Adipocyte (in vitro differentiated cells): Measurements from ENCODE around the gene RAB13.

Experiments used
- DNase-seq: peaks from one replicate; pipeline ENCODE4 v3.0.0-alpha.2; 2015; ENCODE audit warnings: low read depth
- H3K27me3 ChIP-seq: replicated peaks from 2 replicates; pipeline ENCODE4 v1.7.0; 2013; ENCODE audit warnings: mild to moderate bottlenecking, low read length, moderate library complexity; ENCODE audit not compliant: control insufficient read depth, insufficient read depth
- H3K36me3 ChIP-seq: 2 replicates; pipeline ENCODE4 v1.7.0; 2013; ENCODE audit warnings: low read length, mild to moderate bottlenecking, moderate library complexity; ENCODE audit not compliant: control insufficient read depth, insufficient read depth, severe bottlenecking
- H3K4me1 ChIP-seq: 2 replicates; pipeline ENCODE4 v1.7.0; 2013; ENCODE audit warnings: mild to moderate bottlenecking, low read length, moderate library complexity; ENCODE audit not compliant: control insufficient read depth, insufficient read depth
- H3K4me3 ChIP-seq: 2 replicates; pipeline ENCODE4 v1.7.0; 2013; ENCODE audit warnings: mild to moderate bottlenecking, low read length, moderate library complexity
- H3K9ac ChIP-seq: 2 replicates; pipeline ENCODE4 v1.7.0; 2013; ENCODE audit warnings: mild to moderate bottlenecking, low read length, moderate library complexity
- H3K9me3 ChIP-seq: 2 replicates; pipeline ENCODE4 v1.7.0; 2013; ENCODE audit warnings: mild to moderate bottlenecking, low read length, moderate library complexity; ENCODE audit not compliant: control insufficient read depth

The RAB13 gene

DNA sequence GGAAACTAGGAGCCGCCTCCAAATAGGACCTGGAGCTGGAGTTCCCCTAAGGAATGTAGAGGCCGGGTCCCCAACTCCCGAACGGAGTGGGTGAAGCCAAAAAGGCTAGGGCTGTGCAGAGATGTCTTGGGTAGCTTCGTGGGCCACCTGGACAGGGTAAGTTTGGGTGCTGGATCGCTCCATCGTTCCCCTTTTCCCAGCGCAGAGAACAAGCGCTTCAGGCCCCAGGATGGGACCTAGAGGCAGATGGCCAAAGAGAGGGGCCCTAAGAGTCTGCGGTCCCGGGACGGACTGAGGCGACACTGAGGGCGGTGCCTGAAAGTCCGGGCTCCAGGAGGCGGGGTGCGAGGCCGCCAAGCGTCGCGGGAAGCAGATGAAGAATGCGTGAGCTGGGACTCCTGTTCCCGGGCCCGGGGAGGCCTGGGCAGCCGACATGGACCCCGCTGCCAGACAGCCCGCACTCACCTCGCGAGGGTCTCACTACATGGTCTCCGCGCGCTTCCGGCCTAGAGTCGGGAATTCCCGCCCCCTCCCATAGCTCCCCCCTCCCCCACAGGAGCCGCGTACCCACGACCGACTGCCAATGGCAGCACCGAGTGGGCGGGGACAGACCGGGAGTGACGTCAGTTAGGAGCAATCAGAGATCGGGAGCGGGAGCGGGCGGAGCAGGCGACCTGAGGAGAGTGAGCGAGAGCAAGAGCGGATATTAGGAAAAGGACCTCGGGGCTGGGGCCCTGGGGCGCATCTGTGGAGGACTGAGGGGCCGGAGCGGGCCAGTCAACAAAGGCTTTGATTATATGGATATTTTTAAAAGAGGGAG, 22.9 kb downstream of the RAB13 start, which contains the start of gene SLC39A1:
Gene SLC39A1, minus strand, starts transcription at position 508 of the 820 bp plus-strand sequence. CDS start 822 bp downstream, outside the sequence.
- Histone ChIP-seq H3K4me3 (peak within 1 kb of the TSS; percentile 87), H3K4me1 (peaks cover 41% of the 10 kb centered on the region)
- peak; percentile 99 for DNase-seq

DNA sequence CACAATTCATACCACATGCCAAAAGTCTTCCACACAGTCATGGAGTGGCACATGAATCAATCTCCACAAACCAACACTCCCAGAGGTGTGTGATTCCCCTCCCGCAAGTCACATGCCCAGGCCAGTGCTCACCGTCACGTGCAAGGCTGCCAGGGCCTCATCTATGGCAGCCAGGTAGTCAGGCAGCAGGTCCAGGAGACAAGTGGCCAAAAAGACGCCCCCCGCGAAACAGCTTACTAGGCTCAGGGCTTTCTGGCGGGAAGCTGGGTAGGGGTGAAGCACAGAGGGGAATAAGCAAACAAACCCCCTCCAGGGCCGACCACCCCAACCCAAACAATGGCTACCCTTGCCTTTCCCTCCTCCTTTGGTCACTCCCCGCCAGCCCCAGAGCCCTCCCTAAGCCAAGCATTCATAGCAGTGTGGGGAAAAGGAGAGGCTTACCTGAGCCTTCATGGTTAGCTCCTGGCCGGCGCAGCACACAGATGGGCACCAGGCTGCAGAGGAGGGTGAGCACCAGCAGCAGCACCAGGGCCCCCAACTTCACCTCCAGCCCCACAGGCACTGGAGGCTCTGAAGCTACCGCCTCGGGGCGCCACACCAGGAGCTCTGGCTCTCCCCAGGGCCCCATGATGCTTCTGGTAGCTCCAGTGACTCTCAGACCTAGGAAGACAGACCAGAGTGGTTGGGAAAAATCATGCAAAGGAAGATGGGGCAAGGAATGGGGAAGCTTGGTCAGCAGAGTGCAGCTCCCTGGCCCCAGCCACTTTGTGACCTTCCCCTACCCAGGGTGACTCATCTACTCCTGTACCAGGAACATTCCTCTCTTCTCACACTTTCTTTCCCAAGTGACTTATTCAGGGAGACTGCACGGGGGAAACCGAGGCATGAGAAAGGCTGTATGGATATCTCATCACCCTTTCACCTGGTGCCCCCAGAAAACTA, 23.8 kb downstream of the RAB13 start:
- H3K9ac ChIP-seq = peak overlapping the region; percentile 91
- H3K36me3 ChIP-seq = peaks cover 10% of the 10 kb centered on the region
- H3K9me3 ChIP-seq = no peaks in the 10 kb centered on the region
- H3K27me3 ChIP-seq = no peaks in the 10 kb centered on the region
- peaks cover 36% of the 10 kb centered on the region for H3K4me1 ChIP-seq
- DNase-seq = peak; percentile 71
- H3K4me3 ChIP-seq = peak overlapping the region; percentile 87

More for the DNA sequence above, 22.9 kb downstream of the RAB13 start, which contains the start of gene SLC39A1:
- Histone ChIP-seq H3K9me3 (no peaks in the 10 kb centered on the region), H3K36me3 (peaks cover 10% of the 10 kb centered on the region), H3K9ac (peak within 1 kb of the TSS; percentile 91), H3K27me3 (no peaks in the 10 kb centered on the region)

DNA sequence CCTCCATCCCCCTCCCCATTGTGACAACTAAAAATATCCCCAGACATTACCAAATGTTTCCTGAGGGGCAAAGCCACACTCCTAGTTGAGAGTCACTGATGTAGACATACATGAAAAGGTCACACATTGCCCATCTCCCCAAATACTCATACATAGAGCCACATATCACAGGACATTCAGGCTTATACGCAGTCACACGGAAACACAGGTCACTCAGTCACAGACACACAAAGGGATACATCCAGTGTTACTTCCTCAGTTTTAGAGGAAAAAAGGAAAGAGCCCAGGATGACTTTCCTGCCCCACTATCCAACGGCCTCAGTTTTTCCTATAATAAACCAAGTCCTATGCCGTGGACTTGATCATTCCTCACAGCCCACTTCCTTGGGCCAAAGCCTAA, 24.7 kb downstream of the RAB13 start:
- Histone ChIP-seq H3K9me3 (no peaks in the 10 kb centered on the region), H3K9ac (peak overlapping the region; percentile 91), H3K4me1 (peaks cover 43% of the 10 kb centered on the region), H3K4me3 (peak overlapping the region; percentile 87), H3K36me3 (peaks cover 10% of the 10 kb centered on the region), H3K27me3 (no peaks in the 10 kb centered on the region)
- DNase-seq = no peak

DNA sequence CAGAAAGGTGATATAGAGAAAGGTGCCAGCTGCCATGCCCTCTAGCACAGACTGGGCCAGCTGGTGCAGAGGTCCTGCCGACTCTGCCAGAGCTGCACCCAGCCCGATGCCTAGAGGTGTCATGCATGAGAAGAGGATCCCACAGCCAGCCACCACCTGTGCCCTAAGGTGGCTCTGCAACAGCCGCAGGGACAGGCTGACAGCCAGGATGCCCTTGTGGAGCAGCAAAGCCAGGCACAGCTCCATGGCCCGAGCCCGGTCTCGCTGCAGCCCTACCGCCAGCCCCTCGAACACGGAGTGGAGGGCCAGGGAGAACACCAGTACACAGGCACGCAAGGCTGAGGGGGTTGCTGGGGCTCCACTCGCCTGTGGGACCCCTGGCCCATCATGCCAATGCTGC, 25.9 kb downstream of the RAB13 start:
- Histone ChIP-seq H3K4me1 (peaks cover 52% of the 10 kb centered on the region), H3K36me3 (peaks cover 10% of the 10 kb centered on the region), H3K9ac (no peak overlapping the region), H3K27me3 (no peaks in the 10 kb centered on the region), H3K4me3 (no peak overlapping the region), H3K9me3 (no peaks in the 10 kb centered on the region)
- no peak for DNase-seq

DNA sequence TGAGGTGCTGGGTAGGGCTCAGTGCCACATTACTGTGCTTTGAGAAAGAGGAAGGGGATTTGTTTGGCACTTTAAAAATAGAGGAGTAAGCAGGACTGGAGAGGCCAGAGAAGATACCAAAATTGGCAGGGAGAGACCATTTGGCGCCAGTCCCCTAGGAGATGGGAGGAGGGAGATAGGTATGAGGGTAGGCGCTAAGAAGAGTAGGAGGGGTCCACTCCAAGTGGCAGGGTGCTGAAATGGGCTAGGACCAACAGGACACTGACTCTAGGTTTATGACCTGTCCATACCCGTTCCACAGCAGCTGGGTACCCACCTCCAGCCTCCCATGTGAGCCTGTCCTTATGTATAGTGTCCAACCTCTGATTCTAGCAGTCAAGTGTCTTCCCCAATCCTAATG, 26.7 kb downstream of the RAB13 start:
- DNase-seq = no peak
- Histone ChIP-seq H3K4me3 (no peak overlapping the region), H3K4me1 (peaks cover 52% of the 10 kb centered on the region), H3K36me3 (peaks cover 10% of the 10 kb centered on the region), H3K27me3 (no peaks in the 10 kb centered on the region), H3K9me3 (no peaks in the 10 kb centered on the region), H3K9ac (peak overlapping the region; percentile 97)

DNA sequence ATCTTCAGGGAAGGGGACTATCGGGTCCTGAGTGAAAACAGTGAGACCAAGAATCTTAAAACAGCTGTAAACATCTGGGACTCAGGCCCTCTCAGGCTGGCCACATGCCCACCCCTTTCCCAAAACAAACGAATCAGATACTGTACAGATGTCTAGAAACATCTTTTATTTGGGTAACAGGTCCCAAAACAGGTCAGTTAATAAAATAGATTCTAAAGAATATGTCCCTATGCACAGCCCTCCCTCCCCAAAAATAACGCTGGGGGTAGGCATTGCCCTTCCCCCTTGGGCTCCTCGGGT, 27.2 kb downstream of the RAB13 start:
- Histone ChIP-seq H3K4me3 (peak overlapping the region; percentile 94), H3K4me1 (peaks cover 46% of the 10 kb centered on the region), H3K27me3 (no peaks in the 10 kb centered on the region), H3K9ac (peak overlapping the region; percentile 97), H3K9me3 (no peaks in the 10 kb centered on the region), H3K36me3 (peaks cover 10% of the 10 kb centered on the region)
- no peak for DNase-seq

DNA sequence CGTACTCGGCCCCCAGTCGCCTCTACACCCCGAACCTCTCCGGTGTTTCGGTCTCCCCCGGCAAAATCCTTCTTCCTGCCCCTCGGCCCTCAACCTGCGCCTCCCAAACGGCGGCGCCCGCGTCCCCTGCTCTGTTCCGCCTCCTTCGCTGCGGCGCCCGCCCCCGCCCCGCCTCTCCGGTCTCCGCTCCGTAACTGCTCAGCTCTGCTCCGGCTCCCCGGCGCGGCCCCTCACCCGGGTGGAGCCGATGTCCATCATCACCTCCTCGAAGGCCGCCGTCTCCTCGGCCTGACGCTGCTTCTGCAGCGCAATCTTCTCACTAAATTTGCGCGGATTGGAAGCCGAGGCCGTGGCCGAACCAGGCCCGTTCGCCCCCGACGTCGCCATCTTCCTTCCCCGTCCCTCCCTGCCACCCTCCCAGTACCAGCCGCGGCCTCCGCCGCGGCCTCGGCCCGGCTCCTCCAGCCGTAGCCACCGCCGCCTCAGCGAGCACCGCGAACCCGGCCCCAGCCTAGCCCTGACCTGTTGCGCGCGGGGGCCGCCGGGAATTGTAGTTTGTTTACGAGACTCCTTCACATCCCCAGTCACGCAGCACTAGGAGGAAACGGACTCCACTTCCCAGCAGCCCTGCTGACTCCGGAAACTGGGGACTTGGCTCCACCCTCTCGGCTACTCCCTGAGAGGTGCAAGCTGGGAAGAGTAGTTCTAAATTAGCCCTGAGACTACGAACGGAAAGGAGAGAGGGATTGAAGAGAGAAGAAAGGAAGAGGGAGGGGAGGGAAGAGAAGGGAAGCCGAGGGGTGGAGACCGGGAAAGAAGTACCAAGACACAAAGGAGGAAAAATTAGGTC, 27.8 kb downstream of the RAB13 start, which contains the start of gene CRTC2:
Gene CRTC2, minus strand, starts transcription at position 502 of the 850 bp plus-strand sequence. Its CDS starts 115 bp downstream, at position 387.
- peaks cover 13% of the 10 kb centered on the region for H3K36me3 ChIP-seq
- no peaks in the 10 kb centered on the region for H3K27me3 ChIP-seq
- peak within 1 kb of the TSS; percentile 94 for H3K4me3 ChIP-seq
- H3K9me3 ChIP-seq = no peaks in the 10 kb centered on the region
- peak within 1 kb of the TSS; percentile 97 for H3K9ac ChIP-seq
- peak; percentile 99 for DNase-seq
- peaks cover 44% of the 10 kb centered on the region for H3K4me1 ChIP-seq

DNA sequence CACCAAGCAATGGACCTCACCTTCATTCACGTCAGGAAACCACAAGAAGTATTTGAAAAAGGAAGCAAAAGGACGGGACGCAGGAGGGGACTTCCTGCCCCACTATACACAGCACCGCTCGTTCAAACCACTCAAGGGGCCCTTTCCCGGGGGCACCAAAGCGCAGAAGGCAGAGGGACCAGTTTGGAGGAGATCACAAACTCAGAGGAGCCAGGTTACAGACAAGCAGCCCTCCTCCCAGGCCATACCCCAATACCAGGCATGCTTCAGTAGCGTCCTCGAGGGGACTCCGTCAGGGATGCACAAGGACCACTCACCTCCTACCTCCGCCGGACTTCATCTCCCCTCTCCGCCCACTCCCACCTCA, 28.4 kb downstream of the RAB13 start:
- H3K4me1 ChIP-seq = peaks cover 40% of the 10 kb centered on the region
- no peaks in the 10 kb centered on the region for H3K27me3 ChIP-seq
- peaks cover 16% of the 10 kb centered on the region for H3K36me3 ChIP-seq
- H3K9me3 ChIP-seq = no peaks in the 10 kb centered on the region
- DNase-seq = peak; percentile 54
- peak overlapping the region; percentile 97 for H3K9ac ChIP-seq
- H3K4me3 ChIP-seq = peak overlapping the region; percentile 94

DNA sequence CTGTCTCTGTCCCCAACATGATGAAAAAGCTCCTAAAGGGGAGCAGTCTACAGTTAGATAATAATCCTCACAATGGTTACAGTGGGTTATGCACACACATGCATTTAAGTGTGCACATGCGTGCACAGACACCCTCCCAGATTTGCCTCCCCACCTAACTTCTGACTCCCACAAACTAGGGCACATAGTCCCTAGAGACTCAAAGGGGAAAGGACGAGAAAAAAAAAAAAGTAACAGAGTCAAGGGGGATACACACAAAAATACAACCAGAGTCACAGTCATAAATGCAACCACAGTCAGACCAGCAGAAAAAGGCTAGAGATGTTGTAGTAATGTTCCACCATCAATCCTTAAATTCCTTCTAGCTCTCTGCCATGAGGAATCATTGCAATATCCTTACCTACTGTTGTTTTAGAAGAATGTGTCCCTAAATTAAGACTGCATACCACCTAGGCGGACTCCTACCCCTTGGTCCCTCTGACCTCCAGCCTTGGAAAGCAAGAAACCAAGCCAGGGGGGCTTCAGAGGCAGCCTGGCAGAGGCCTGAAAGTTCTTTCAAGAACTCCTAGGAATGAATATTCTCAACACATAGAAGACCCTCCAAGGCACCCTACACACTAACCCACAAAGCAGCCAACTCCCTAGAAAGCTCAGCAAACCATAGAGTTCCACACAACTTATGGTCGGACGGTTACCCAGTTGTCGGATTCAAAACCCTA, 29.0 kb downstream of the RAB13 start:
- peaks cover 34% of the 10 kb centered on the region for H3K4me1 ChIP-seq
- peak; percentile 4 for DNase-seq
- H3K9ac ChIP-seq = peak overlapping the region; percentile 97
- H3K36me3 ChIP-seq = peaks cover 22% of the 10 kb centered on the region
- no peaks in the 10 kb centered on the region for H3K9me3 ChIP-seq
- no peaks in the 10 kb centered on the region for H3K27me3 ChIP-seq
- H3K4me3 ChIP-seq = peak overlapping the region; percentile 94

DNA sequence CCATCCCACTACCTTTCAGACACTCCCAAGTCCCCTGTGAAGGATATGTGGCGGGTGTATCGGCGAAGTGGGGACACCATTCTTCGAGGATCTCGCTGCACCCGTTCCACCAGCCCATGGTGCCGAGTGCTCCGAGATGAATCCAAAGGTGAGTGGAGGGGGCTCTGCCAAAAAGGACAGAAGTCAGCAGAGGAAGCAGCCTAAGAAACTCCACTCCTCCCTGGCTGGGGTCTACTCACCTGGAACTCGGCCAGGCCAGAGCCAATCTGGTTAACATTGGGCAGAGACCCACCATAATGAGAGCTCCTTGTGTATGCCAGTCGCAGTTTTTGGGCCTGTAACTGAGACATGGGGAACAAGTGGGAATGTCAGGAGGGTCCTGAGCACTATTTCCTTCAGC, 31.3 kb downstream of the RAB13 start:
- Histone ChIP-seq H3K27me3 (no peaks in the 10 kb centered on the region), H3K9ac (no peak overlapping the region), H3K4me3 (no peak overlapping the region), H3K36me3 (peaks cover 35% of the 10 kb centered on the region), H3K4me1 (peaks cover 25% of the 10 kb centered on the region), H3K9me3 (no peaks in the 10 kb centered on the region)
- DNase-seq = no peak
